Esophagus muscularis mucosa (tissue), 3 donors: ENCODE measurements around the gene MAP1LC3B2.

Experiments
- POLR2A ChIP-seq: fragments of 450-650 bp; IDR thresholded peaks from one replicate; pipeline ENCODE4 v1.6.1; 2017; ENCODE audit warnings: antibody characterized with exemption, moderate library complexity, mild to moderate bottlenecking, low read depth
- POLR2AphosphoS5 ChIP-seq, 2 donors: sonication (generic); formaldehyde crosslinking; IDR thresholded peaks; one replicate each; pipeline ENCODE4 v1.6.1; 2017; ENCODE audit warnings: antibody characterized with exemption in 2 of 2
- TF ChIP-seq, protein P1 (sequence below), 3 experiments: fragments of 200-600 bp in 2 of 3; fragments of 450-650 bp in 1 of 3; sonication (generic) in 2 of 3; IDR thresholded peaks; one replicate each; pipeline ENCODE4 v1.5.1; 2017 to 2019; ENCODE audit warnings: antibody characterized with exemption in 3 of 3, mild to moderate bottlenecking in 2 of 3, moderate library complexity in 1 of 3

DNA sequence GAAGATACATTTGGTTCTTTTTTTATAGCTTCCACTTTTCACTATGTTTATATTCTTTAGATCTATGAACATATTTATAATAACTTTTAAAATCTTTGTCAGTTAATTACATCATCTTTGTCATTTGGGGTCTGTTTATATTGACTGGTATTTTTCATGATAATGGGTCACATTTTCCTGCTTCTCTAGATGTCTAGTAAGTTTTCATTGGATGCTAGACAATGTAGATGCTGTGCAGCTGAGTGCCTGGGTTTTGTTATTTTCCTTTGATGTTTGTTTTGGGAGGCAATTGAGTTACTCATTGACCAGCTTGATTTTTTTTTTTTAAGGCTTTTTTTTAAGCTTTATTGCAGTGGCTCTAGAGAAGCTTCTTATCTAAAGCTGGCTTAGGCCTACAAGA, 4.9 kb downstream of the MAP1LC3B2 start:
- TF ChIP-seq, protein P1, sequence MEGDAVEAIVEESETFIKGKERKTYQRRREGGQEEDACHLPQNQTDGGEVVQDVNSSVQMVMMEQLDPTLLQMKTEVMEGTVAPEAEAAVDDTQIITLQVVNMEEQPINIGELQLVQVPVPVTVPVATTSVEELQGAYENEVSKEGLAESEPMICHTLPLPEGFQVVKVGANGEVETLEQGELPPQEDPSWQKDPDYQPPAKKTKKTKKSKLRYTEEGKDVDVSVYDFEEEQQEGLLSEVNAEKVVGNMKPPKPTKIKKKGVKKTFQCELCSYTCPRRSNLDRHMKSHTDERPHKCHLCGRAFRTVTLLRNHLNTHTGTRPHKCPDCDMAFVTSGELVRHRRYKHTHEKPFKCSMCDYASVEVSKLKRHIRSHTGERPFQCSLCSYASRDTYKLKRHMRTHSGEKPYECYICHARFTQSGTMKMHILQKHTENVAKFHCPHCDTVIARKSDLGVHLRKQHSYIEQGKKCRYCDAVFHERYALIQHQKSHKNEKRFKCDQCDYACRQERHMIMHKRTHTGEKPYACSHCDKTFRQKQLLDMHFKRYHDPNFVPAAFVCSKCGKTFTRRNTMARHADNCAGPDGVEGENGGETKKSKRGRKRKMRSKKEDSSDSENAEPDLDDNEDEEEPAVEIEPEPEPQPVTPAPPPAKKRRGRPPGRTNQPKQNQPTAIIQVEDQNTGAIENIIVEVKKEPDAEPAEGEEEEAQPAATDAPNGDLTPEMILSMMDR (IDR thresholded peaks at IDR 0.05): no peak
- TF ChIP-seq POLR2A (no peak), POLR2AphosphoS5 (IDR thresholded peaks at IDR 0.05) (no peak)
